DND-41 (cell line): ENCODE measurements around the gene RHOJ.

Experiments
- CTCF ChIP-seq: IDR thresholded peaks from 2 replicates; pipeline ENCODE4 v1.5.1; 2012; ENCODE audit warnings: borderline replicate concordance, low read length, moderate library complexity, mild to moderate bottlenecking; ENCODE audit not compliant: poor library complexity, severe bottlenecking; ENCODE audit errors: extremely low read depth
- EZH2 ChIP-seq: IDR thresholded peaks from 3 replicates; pipeline ENCODE4 v1.6.1; 2012; ENCODE audit warnings: borderline replicate concordance, low read depth, mild to moderate bottlenecking, moderate library complexity, low read length, inconsistent platforms; ENCODE audit not compliant: severe bottlenecking

GRCh38 chr14:63231766-63232165 is 27.5 kb downstream of the RHOJ start:
- TF ChIP-seq CTCF (no peak), EZH2 (no peak)
